B cell (primary cell): ENCODE measurements around the gene SPOCK1.

Experiments
- EZH2 ChIP-seq: IDR thresholded peaks from 2 replicates; pipeline ENCODE4 v1.6.1; 2012; ENCODE audit warnings: borderline replicate concordance, low read depth, mild to moderate bottlenecking, moderate library complexity, low read length; ENCODE audit not compliant: insufficient read depth, poor library complexity, severe bottlenecking
- TF ChIP-seq, protein P1 (sequence below): fragments of 200-600 bp; IDR thresholded peaks from one replicate; pipeline ENCODE4 v1.8.0; 2022; ENCODE audit warnings: antibody characterized with exemption, mild to moderate bottlenecking

DNA sequence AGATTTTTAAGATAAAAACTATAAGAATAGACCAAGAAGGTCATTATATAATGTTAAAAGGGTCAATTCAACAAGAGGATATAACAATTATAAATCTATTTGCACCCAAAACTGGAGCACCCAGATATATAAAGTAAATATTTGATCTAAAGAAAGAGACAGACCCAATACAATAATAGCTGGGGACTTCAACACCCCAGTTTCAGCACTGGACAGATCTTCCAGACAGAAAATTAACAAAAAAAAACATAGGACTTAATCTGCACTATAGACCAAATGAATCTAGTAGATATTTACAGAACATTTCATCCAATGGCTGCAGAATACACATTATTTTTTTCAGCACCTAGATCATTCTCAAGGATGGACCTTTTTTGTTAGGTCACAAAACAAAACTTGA, 331.9 kb downstream of the SPOCK1 start:
- TF ChIP-seq, protein P1, sequence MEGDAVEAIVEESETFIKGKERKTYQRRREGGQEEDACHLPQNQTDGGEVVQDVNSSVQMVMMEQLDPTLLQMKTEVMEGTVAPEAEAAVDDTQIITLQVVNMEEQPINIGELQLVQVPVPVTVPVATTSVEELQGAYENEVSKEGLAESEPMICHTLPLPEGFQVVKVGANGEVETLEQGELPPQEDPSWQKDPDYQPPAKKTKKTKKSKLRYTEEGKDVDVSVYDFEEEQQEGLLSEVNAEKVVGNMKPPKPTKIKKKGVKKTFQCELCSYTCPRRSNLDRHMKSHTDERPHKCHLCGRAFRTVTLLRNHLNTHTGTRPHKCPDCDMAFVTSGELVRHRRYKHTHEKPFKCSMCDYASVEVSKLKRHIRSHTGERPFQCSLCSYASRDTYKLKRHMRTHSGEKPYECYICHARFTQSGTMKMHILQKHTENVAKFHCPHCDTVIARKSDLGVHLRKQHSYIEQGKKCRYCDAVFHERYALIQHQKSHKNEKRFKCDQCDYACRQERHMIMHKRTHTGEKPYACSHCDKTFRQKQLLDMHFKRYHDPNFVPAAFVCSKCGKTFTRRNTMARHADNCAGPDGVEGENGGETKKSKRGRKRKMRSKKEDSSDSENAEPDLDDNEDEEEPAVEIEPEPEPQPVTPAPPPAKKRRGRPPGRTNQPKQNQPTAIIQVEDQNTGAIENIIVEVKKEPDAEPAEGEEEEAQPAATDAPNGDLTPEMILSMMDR = no peak
- TF ChIP-seq EZH2 = no peak
